B cell (primary cell): Measurements from ENCODE around the gene PADI4. TPM values are rescaled to one million over a fixed set of nuclear protein-coding genes. Genes with fewer than 3 reads are reported as not detected.

Experiments
- ATAC-seq: fragments of 200-7000 bp; cut with Tn5 transposase; one replicate; pipeline ENCODE4 v1.10.0; 2021; ENCODE audit warnings: low read depth, mild to moderate bottlenecking, moderate number of reproducible peaks, moderate library complexity
- CTCF ChIA-PET: fragments of 350-600 bp; sonication (Branson Sonifier 250); formaldehyde crosslinking; loops from one replicate; lab custom pipeline; 2021; ENCODE audit warnings: antibody characterized with exemption, inconsistent platforms; lab: Charles Lee
- POLR2A ChIA-PET: fragments of 350-600 bp; sonication (Branson Sonifier 250); formaldehyde crosslinking; loops from one replicate; lab custom pipeline; 2021; ENCODE audit warnings: antibody characterized with exemption; lab: Charles Lee
- DNase-seq: peaks from one replicate; pipeline ENCODE4 v3.0.0; 2013
- H2AFZ ChIP-seq: 2 replicates; pipeline ENCODE4 v1.6.1; 2012; ENCODE audit warnings: mild to moderate bottlenecking, low read depth, low read length; ENCODE audit not compliant: insufficient read depth, poor library complexity, severe bottlenecking
- H3K27ac ChIP-seq, 2 donors: 1 replicate in 1 of 2; 2 replicates in 1 of 2; pipeline ENCODE4 v1.5.1; 2012 to 2013; ENCODE audit warnings: low read length in 2 of 2, mild to moderate bottlenecking in 2 of 2, moderate library complexity in 1 of 2
- H3K27me3 ChIP-seq, 4 experiments: fragments of 200-600 bp in 1 of 4; sonication (generic) in 1 of 4; replicated peaks in 1 of 4; 1 replicate in 2 of 4; 2 replicates in 2 of 4; pipeline versions ENCODE4 v1.6.1 to v1.7.0; 2013 to 2016; ENCODE audit warnings: low read length in 3 of 4, mild to moderate bottlenecking in 2 of 4, mixed read lengths in 1 of 4, moderate library complexity in 1 of 4; ENCODE audit not compliant: insufficient read depth in 4 of 4, control insufficient read depth in 3 of 4; ENCODE audit errors: control extremely low read depth in 1 of 4
- H3K36me3 ChIP-seq, 2 experiments: replicated peaks in 1 of 2; 1 replicate in 1 of 2; 2 replicates in 1 of 2; pipeline versions ENCODE4 v1.6.1 to v1.7.1; 2013; ENCODE audit warnings: low read length in 1 of 2; ENCODE audit not compliant: insufficient read depth in 2 of 2, control insufficient read depth in 1 of 2; ENCODE audit errors: control extremely low read depth in 1 of 2, extremely low read depth in 1 of 2
- H3K4me1 ChIP-seq, 2 donors: fragments of 200-600 bp in 1 of 2; sonication (generic) in 1 of 2; 1 replicate in 1 of 2; 2 replicates in 1 of 2; pipeline versions ENCODE4 v1.5.1 to v1.6.1; 2013 to 2017; ENCODE audit warnings: low read length in 2 of 2; ENCODE audit not compliant: control insufficient read depth in 2 of 2, insufficient read depth in 2 of 2
- H3K4me2 ChIP-seq: replicated peaks from 2 replicates; pipeline ENCODE3; 2012; ENCODE audit warnings: mild to moderate bottlenecking, low read depth, low read length; ENCODE audit not compliant: poor library complexity, severe bottlenecking
- H3K4me3 ChIP-seq, 5 experiments: fragments of 200-600 bp in 1 of 5; sonication (generic) in 1 of 5; 1 replicate in 3 of 5; 2 replicates in 2 of 5; pipeline versions ENCODE4 v1.5.1 to v1.7.0; 2011 to 2016; ENCODE audit warnings: low read length in 4 of 5, mild to moderate bottlenecking in 4 of 5, low read depth in 2 of 5, control low read depth in 1 of 5, moderate library complexity in 1 of 5; ENCODE audit not compliant: insufficient read depth in 1 of 5; ENCODE audit errors: control extremely low read depth in 1 of 5, extremely low read depth in 1 of 5
- H3K79me2 ChIP-seq: fragments of 200-600 bp; sonication (generic); one replicate; pipeline ENCODE4 v1.6.0; 2016; ENCODE audit warnings: low read length; ENCODE audit not compliant: control insufficient read depth, insufficient read depth
- H3K9ac ChIP-seq: fragments of 200-600 bp; sonication (generic); 2 replicates; pipeline ENCODE4 v1.6.1; 2017; ENCODE audit warnings: mild to moderate bottlenecking, low read length, moderate library complexity
- H3K9me3 ChIP-seq, 3 donors: one replicate each; pipeline versions ENCODE4 v1.6.1 to v1.7.1; 2013; ENCODE audit warnings: low read length in 2 of 3; ENCODE audit not compliant: control insufficient read depth in 2 of 3, insufficient read depth in 1 of 3; ENCODE audit errors: control extremely low read depth in 1 of 3
- H4K20me1 ChIP-seq: 2 replicates; pipeline ENCODE4 v1.6.0; 2012; ENCODE audit warnings: mild to moderate bottlenecking, low read length; ENCODE audit not compliant: insufficient read depth, control insufficient read depth, poor library complexity, severe bottlenecking
- H3K27ac Mint-ChIP-seq: one replicate; pipeline ENCODE4 v1.8.0; 2021; ENCODE audit warnings: mixed read lengths
- H3K27me3 Mint-ChIP-seq: one replicate; pipeline ENCODE4 v1.8.0; 2021; ENCODE audit warnings: mixed read lengths
- H3K4me1 Mint-ChIP-seq: one replicate; pipeline ENCODE4 v1.8.0; 2021; ENCODE audit warnings: mixed read lengths
- H3K4me3 Mint-ChIP-seq: one replicate; pipeline ENCODE4 v1.8.0; 2021; ENCODE audit warnings: mixed read lengths
- H3K9me3 Mint-ChIP-seq: one replicate; pipeline ENCODE4 v1.8.0; 2022; ENCODE audit warnings: mixed read lengths; ENCODE audit not compliant: insufficient read depth
- EZH2 ChIP-seq: IDR thresholded peaks from 2 replicates; pipeline ENCODE4 v1.6.1; 2012; ENCODE audit warnings: borderline replicate concordance, low read depth, mild to moderate bottlenecking, moderate library complexity, low read length; ENCODE audit not compliant: insufficient read depth, poor library complexity, severe bottlenecking
- WGBS: methylation state at CpG from one replicate; pipeline ENCODE4 v1.1.5; 2013; ENCODE audit warnings: missing lambda C conversion rate; ENCODE audit not compliant: insufficient coverage; 5-methylcytosine and 5-hydroxymethylcytosine counted together
- intact Hi-C: fragments of 100-400 bp; cut with micrococcal nuclease; formaldehyde crosslinking; loops from one replicate; pipeline ENCODE4 v1.10.0; 2022
- polyA plus RNA-seq: library from polyadenylated mRNA; depleted of rRNA; stranded (reverse); fragments of >200 nt; gene quantifications from 2 replicates; pipeline ENCODE4 v1.2.3, GENCODE V29; 2012
- total RNA-seq, 2 donors: library from RNA; stranded (reverse); fragments of 120-200 nt in 1 of 2; gene quantifications; 1 replicate in 1 of 2; 2 replicates in 1 of 2; pipeline versions ENCODE4 v1.2.3 to v1.2.4, GENCODE V29; 2013 to 2022
- TF ChIP-seq, protein P1 (sequence below): fragments of 200-600 bp; IDR thresholded peaks from one replicate; pipeline ENCODE4 v1.8.0; 2022; ENCODE audit warnings: antibody characterized with exemption, mild to moderate bottlenecking

Gene PADI4
- total and polyA plus RNA-seq, 2 donors (not counting 1 experiment from before 2014, with no cell fraction given): 0.44 to 0.85 TPM

DNA sequence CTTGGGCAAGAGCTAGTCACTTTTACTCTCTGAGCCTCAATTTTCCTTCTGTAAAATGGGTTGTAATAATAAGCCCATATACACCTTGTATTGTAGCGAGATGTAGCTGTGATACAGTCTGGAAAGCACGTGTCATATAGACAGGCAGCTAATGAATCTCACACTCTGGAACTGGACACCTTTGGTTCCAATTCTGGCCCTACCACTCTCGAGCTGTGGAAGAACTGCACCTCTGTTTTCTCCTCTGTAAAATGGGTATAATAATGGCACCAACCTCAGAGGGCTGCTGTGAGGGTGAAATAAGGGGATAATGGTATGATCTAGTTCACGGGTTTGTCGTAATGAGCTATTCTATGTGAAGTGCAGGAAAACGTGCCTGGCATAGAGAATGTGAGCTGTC, 668 bp upstream of the PADI4 start:
- no peak for DNase-seq
- Histone ChIP-seq H3K4me2 (no peak overlapping the region), H4K20me1 (no peaks in the 10 kb centered on the region), H3K36me3 (no peaks in the 10 kb centered on the region), H3K27me3 (peaks cover 0 to 6% (median 0%) of the 10 kb centered on the region in 4 experiments), H3K27ac (no peak overlapping the region), H3K9me3 (peaks cover 0 to 6% (median 0%) of the 10 kb centered on the region in 3 donors), H3K9ac (no peak overlapping the region), H2AFZ (no peak overlapping the region), H3K79me2 (no peaks in the 10 kb centered on the region), H3K4me3 (no peak overlapping the region), H3K4me1 (no peaks in the 10 kb centered on the region)
- H3K27me3 Mint-ChIP-seq: peaks cover 36% of the 10 kb centered on the region
- intact Hi-C loops: no loop called here
- CTCF ChIA-PET: no interaction called here
- POLR2A ChIA-PET: no interaction called here
- no peaks in the 10 kb centered on the region for H3K4me1 Mint-ChIP-seq
- 85% methylated on average over 5 of the region's 6 CpGs for WGBS
- H3K9me3 Mint-ChIP-seq: peaks cover 1% of the 10 kb centered on the region
- no peak overlapping the region for H3K27ac Mint-ChIP-seq
- TF ChIP-seq, protein P1, sequence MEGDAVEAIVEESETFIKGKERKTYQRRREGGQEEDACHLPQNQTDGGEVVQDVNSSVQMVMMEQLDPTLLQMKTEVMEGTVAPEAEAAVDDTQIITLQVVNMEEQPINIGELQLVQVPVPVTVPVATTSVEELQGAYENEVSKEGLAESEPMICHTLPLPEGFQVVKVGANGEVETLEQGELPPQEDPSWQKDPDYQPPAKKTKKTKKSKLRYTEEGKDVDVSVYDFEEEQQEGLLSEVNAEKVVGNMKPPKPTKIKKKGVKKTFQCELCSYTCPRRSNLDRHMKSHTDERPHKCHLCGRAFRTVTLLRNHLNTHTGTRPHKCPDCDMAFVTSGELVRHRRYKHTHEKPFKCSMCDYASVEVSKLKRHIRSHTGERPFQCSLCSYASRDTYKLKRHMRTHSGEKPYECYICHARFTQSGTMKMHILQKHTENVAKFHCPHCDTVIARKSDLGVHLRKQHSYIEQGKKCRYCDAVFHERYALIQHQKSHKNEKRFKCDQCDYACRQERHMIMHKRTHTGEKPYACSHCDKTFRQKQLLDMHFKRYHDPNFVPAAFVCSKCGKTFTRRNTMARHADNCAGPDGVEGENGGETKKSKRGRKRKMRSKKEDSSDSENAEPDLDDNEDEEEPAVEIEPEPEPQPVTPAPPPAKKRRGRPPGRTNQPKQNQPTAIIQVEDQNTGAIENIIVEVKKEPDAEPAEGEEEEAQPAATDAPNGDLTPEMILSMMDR: no peak
- no peak for TF ChIP-seq EZH2
- no peak for ATAC-seq
- no peak overlapping the region for H3K4me3 Mint-ChIP-seq

DNA sequence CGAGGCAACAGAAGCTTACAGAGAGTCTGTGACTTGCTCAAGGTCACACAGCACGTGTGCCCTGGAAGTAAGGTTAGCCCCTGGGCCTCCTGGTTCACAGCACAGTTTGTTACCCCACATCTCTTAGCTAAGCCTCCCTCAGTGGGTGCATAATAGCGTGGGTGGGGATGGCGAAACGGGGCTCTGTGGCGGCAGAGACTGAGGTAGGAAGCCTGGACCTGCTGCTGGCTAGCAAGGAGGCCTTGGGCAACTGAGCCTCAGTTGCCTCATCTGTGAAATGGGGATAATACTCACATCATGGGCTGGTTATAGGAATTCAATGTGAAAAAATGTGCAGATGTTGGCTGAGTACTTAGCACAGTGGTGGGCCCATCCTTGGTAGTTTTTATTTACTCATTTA, 596 bp downstream of the PADI4 start:
- TF ChIP-seq, protein P1: no peak
- TF ChIP-seq EZH2: no peak
- no peaks in the 10 kb centered on the region for H4K20me1 ChIP-seq
- ChIA-PET CTCF (no interaction called here), POLR2A (no interaction called here)
- no peaks in the 10 kb centered on the region for H3K79me2 ChIP-seq
- no peaks in the 10 kb centered on the region for H3K36me3 ChIP-seq
- H3K4me2 ChIP-seq: no peak overlapping the region
- no peaks in the 10 kb centered on the region for H3K4me1 ChIP-seq
- H3K4me3 ChIP-seq: peak overlapping the region in 1 of 5 experiments; percentile 39
- intact Hi-C loops: no loop called here
- Mint-ChIP-seq H3K4me3 (no peak overlapping the region), H3K27ac (no peak overlapping the region), H3K27me3 (peaks cover 40% of the 10 kb centered on the region), H3K4me1 (no peaks in the 10 kb centered on the region), H3K9me3 (no peaks in the 10 kb centered on the region)
- H2AFZ ChIP-seq: no peak overlapping the region
- no peak for DNase-seq
- ATAC-seq: no peak
- no peaks in the 10 kb centered on the region for H3K9me3 ChIP-seq
- H3K27ac ChIP-seq: no peak overlapping the region
- 60% methylated on average over 4 of the region's 6 CpGs for WGBS
- H3K27me3 ChIP-seq: peaks cover 0 to 6% (median 0%) of the 10 kb centered on the region in 4 experiments
- H3K9ac ChIP-seq: no peak overlapping the region
